ENCODE measurements around the gene FBXO24. TPM values are rescaled to one million over a fixed set of nuclear protein-coding genes. Genes with fewer than 3 reads are reported as not detected.

The FBXO24 gene
- total RNA-seq, 1 donor from 2014 or later, result 1.2 TPM

DNA sequence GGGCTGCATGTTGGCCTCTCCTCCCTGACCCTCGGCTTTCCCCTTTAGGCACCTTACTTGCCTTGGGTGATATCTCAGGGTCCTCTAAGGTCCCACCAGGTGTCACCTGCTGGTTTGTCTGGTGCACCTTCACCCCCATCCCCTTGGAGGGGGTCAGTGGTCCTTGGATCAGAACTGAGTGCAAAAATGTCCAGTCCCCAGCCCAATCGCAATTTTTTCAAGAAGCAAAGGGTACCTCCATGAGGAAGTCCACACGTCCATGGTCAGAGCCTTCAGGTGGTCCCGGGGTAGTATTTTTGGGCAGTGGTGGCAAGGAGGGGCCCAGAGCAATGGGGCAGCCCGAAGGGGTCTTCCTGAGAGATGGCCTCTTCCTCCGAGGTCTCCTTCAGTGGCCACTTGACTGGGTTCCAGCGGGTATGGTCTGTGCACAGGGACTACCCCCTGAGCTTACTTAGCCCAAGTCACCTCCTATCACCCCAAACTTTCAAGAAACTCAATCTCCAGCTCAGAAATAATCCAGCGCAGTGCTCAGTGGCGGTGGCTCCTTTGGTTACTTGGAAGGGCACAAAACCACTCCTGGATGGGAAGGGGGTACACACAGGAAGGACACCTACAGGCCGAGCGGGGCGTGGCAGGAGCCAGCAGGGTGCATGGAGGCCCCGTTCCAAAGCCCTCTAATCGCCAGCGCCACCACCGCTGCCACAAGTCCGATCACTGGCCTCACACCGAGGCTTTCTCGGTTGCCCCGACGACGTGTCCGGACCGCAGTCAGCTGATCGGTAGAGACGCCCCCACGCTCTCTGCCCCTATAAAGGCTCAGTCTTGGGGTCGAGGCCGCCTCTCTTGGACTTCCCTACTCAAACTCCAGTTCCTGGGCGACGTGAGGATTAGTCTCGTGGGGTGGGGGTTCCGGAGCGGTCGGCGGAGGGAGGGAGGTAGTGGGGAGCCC, 17.0 kb upstream of the FBXO24 start:
- no peaks in the 10 kb centered on the region for H3K79me2 ChIP-seq (ENCODE audit: low read depth)
- H3K36me3 ChIP-seq, result no peaks in the 10 kb centered on the region
- H3K4me2 ChIP-seq, result peak overlapping the region; percentile 90
- peaks cover 7% of the 10 kb centered on the region for H3K27me3 Mint-ChIP-seq (ENCODE audit: insufficient read depth, low read depth)
- peak overlapping the region; percentile 81 for H2AFZ ChIP-seq (replicated peaks)
- peak overlapping the region; percentile 95 for H3K27ac Mint-ChIP-seq
- H3K4me1 ChIP-seq, result peaks cover 16% of the 10 kb centered on the region
- H3K4me3 Mint-ChIP-seq, result peak overlapping the region; percentile 81
- no peak overlapping the region for H3K9ac ChIP-seq
- H3K4me1 Mint-ChIP-seq, result peaks cover 44% of the 10 kb centered on the region
- H3K9me3 Mint-ChIP-seq, result peaks cover 2% of the 10 kb centered on the region
- no peak overlapping the region for H3K27ac ChIP-seq
- peaks cover 6% of the 10 kb centered on the region for H4K20me1 ChIP-seq (ENCODE audit: low read depth)
- H3F3A ChIP-seq (ENCODE audit: low read depth), result peaks cover 19% of the 10 kb centered on the region
- H3K27me3 ChIP-seq, result peaks cover 16% of the 10 kb centered on the region
- H3K4me3 ChIP-seq, result peak overlapping the region; percentile 42
- peak; percentile 94 for DNase-seq (ENCODE audit: low spot score)
- peaks cover 2% of the 10 kb centered on the region for H3K36me3 Mint-ChIP-seq
- no peaks in the 10 kb centered on the region for H3K9me3 ChIP-seq (ENCODE audit: low read depth)
- no peak for TF ChIP-seq EZH2 (IDR thresholded peaks at IDR 0.05)
- TF ChIP-seq, protein P1, sequence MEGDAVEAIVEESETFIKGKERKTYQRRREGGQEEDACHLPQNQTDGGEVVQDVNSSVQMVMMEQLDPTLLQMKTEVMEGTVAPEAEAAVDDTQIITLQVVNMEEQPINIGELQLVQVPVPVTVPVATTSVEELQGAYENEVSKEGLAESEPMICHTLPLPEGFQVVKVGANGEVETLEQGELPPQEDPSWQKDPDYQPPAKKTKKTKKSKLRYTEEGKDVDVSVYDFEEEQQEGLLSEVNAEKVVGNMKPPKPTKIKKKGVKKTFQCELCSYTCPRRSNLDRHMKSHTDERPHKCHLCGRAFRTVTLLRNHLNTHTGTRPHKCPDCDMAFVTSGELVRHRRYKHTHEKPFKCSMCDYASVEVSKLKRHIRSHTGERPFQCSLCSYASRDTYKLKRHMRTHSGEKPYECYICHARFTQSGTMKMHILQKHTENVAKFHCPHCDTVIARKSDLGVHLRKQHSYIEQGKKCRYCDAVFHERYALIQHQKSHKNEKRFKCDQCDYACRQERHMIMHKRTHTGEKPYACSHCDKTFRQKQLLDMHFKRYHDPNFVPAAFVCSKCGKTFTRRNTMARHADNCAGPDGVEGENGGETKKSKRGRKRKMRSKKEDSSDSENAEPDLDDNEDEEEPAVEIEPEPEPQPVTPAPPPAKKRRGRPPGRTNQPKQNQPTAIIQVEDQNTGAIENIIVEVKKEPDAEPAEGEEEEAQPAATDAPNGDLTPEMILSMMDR (IDR thresholded peaks at IDR 0.05), result peak; percentile 52
- TF ChIP-seq EZH2phosphoT487 (IDR thresholded peaks at IDR 0.05), result no peak

DNA sequence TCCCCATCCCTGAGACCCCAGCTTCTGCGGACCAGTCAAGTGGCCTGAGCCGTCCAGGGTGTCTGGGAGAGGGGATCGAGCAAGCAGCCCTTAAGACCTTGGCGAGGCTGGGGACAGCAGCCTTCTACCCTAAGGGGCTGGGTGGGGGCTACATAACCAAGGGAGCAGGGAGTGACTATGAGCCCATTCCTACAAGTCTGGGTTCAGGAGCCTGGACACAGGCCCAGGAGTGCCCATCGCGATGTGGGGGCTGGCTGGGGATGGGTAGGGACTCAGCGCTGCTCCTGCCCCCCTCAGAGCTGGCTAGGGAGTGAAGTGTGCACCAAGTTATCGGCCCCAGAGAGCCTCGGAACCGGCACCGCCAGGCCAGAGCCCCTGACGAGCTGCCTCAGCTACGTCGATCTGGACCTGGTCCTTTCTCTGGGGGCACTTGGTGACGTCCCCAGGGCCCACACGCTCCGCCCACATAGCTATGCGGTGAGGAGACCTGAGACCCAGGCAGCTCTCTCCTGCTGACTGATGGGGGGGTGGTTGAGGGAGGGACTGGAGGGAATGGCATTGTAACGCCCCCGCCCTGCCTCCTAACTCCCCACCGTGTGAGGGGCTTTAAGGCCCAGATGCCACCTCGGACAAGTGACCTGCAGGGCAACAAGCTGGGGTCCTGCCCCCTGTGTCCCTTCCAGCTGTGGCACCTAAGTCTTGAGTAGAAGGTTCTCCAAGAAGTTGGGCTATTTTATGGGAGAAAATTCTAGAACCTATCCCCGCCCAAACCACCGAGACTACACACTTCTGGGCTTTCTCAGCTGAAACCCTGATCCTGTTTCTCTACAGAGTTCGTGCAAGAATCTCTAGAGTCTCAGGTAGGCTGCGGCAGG, 14.9 kb upstream of the FBXO24 start:
- Histone ChIP-seq H4K20me1 (ENCODE audit: low read depth) (peaks cover 6% of the 10 kb centered on the region), H3K27me3 (peaks cover 16% of the 10 kb centered on the region), H3F3A (ENCODE audit: low read depth) (peaks cover 19% of the 10 kb centered on the region), H3K4me2 (peak overlapping the region; percentile 90), H3K9ac (no peak overlapping the region), H2AFZ (replicated peaks) (no peak overlapping the region), H3K4me3 (no peak overlapping the region), H3K27ac (no peak overlapping the region), H3K4me1 (peaks cover 16% of the 10 kb centered on the region), H3K36me3 (no peaks in the 10 kb centered on the region), H3K79me2 (ENCODE audit: low read depth) (no peaks in the 10 kb centered on the region), H3K9me3 (ENCODE audit: low read depth) (no peaks in the 10 kb centered on the region)
- Mint-ChIP-seq H3K4me1 (peaks cover 46% of the 10 kb centered on the region), H3K36me3 (peaks cover 2% of the 10 kb centered on the region), H3K4me3 (no peak overlapping the region), H3K27me3 (ENCODE audit: insufficient read depth, low read depth) (peaks cover 7% of the 10 kb centered on the region), H3K9me3 (no peaks in the 10 kb centered on the region), H3K27ac (no peak overlapping the region)
- TF ChIP-seq, protein P1 (IDR thresholded peaks at IDR 0.05), result no peak
- no peak for TF ChIP-seq EZH2phosphoT487 (IDR thresholded peaks at IDR 0.05)
- TF ChIP-seq EZH2 (IDR thresholded peaks at IDR 0.05), result no peak
- DNase-seq (ENCODE audit: low spot score), result peak; percentile 38

DNA sequence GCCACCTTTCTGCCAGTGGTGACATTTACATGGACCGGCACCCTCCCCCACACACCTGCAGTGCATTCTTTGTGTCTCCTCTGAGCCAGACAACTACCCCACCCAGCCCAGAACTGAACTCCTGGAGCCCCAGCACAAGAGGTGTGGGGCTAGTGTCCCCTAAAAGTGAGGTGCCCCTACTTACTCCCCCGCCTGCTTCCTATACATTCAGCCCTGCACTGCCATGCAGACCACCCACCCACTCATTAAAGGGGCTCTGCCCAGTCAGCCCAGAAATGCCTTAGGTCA, 14.4 kb upstream of the FBXO24 start:
- Histone ChIP-seq H3K4me3 (no peak overlapping the region), H3F3A (ENCODE audit: low read depth) (peaks cover 19% of the 10 kb centered on the region), H3K9ac (no peak overlapping the region), H3K9me3 (ENCODE audit: low read depth) (no peaks in the 10 kb centered on the region), H3K27me3 (peaks cover 16% of the 10 kb centered on the region), H3K4me2 (no peak overlapping the region), H4K20me1 (ENCODE audit: low read depth) (peaks cover 6% of the 10 kb centered on the region), H3K4me1 (peaks cover 16% of the 10 kb centered on the region), H3K36me3 (no peaks in the 10 kb centered on the region), H2AFZ (replicated peaks) (no peak overlapping the region), H3K79me2 (ENCODE audit: low read depth) (no peaks in the 10 kb centered on the region), H3K27ac (no peak overlapping the region)
- Mint-ChIP-seq H3K9me3 (no peaks in the 10 kb centered on the region), H3K27ac (peak overlapping the region; percentile 14), H3K4me1 (peaks cover 40% of the 10 kb centered on the region), H3K4me3 (peak overlapping the region; percentile 72), H3K36me3 (peaks cover 6% of the 10 kb centered on the region), H3K27me3 (ENCODE audit: insufficient read depth, low read depth) (peaks cover 7% of the 10 kb centered on the region)
- no peak for TF ChIP-seq EZH2 (IDR thresholded peaks at IDR 0.05)
- no peak for TF ChIP-seq EZH2phosphoT487 (IDR thresholded peaks at IDR 0.05)
- TF ChIP-seq, protein P1 (IDR thresholded peaks at IDR 0.05), result no peak
- no peak for DNase-seq (ENCODE audit: low spot score)
